ENCODE measurements around the gene CDK5RAP3.
A peak's percentile ranks its signal among the peaks of the same experiment; 100 is the strongest.
"Not testable (repeated sequence)": the region's sequence is repeated elsewhere in the genome, so short reads cannot be mapped to it uniquely, and the experiment has no call there.

CDK5RAP3 gene

GRCh38 chr17:47970725-47971499, at the start of gene CDK5RAP3:
TSS of gene CDK5RAP3 (plus strand) at chr17:47971113. CDS start at chr17:47971147, 34 bp downstream.
- DNase-seq, result peak; percentile 99

- no peak for DNase-seq
Observed at GRCh38 chr17:47924785-47925677, 45.9 kb upstream of the CDK5RAP3 start.

GRCh38 chr17:47925678-47925988, 45.3 kb upstream of the CDK5RAP3 start:
- no peak for DNase-seq

GRCh38 chr17:47927821-47928400, 43.0 kb upstream of the CDK5RAP3 start:
- DNase-seq, result no peak

- DNase-seq, result no peak
Observed at GRCh38 chr17:47928415-47928814, 42.5 kb upstream of the CDK5RAP3 start.

GRCh38 chr17:47929218-47930000, 41.5 kb upstream of the CDK5RAP3 start:
- DNase-seq, result no peak

GRCh38 chr17:47931848-47932247, 39.1 kb upstream of the CDK5RAP3 start:
- no peak for DNase-seq

GRCh38 chr17:47934856-47935255, 36.1 kb upstream of the CDK5RAP3 start:
- peak; percentile 56 for DNase-seq

GRCh38 chr17:47935468-47935867, 35.4 kb upstream of the CDK5RAP3 start:
- not testable (repeated sequence) for DNase-seq

GRCh38 chr17:47935961-47936360, 35.0 kb upstream of the CDK5RAP3 start:
- peak; percentile 79 for DNase-seq

GRCh38 chr17:47937941-47938340, 33.0 kb upstream of the CDK5RAP3 start:
- DNase-seq, result no peak

- peak; percentile 97 for DNase-seq
Observed at GRCh38 chr17:47941246-47942095, 29.4 kb upstream of the CDK5RAP3 start, which contains the start of gene PNPO. TSS of gene PNPO (plus strand) at chr17:47941571. CDS start at chr17:47941676, 105 bp downstream.

GRCh38 chr17:47942096-47942510, 28.8 kb upstream of the CDK5RAP3 start:
- DNase-seq, result no peak

GRCh38 chr17:47942568-47942967, 28.3 kb upstream of the CDK5RAP3 start:
- DNase-seq, result no peak

- no peak for DNase-seq
Observed at GRCh38 chr17:47945080-47945479, 25.8 kb upstream of the CDK5RAP3 start.

GRCh38 chr17:47945529-47946508, 25.1 kb upstream of the CDK5RAP3 start:
- no peak for DNase-seq

GRCh38 chr17:47946516-47946915, 24.4 kb upstream of the CDK5RAP3 start:
- DNase-seq, result no peak

- DNase-seq, result peak; percentile 65
Observed at GRCh38 chr17:47946929-47947397, 23.9 kb upstream of the CDK5RAP3 start.

GRCh38 chr17:47948706-47949196, 22.2 kb upstream of the CDK5RAP3 start:
- DNase-seq, result no peak

- peak; percentile 75 for DNase-seq
Observed at GRCh38 chr17:47949197-47949759, 21.6 kb upstream of the CDK5RAP3 start.

Data from fibroblast of skin of right quadriceps (primary cell).